Measurements from ENCODE around the gene NCKAP5.

- TF ChIP-seq, protein P1, sequence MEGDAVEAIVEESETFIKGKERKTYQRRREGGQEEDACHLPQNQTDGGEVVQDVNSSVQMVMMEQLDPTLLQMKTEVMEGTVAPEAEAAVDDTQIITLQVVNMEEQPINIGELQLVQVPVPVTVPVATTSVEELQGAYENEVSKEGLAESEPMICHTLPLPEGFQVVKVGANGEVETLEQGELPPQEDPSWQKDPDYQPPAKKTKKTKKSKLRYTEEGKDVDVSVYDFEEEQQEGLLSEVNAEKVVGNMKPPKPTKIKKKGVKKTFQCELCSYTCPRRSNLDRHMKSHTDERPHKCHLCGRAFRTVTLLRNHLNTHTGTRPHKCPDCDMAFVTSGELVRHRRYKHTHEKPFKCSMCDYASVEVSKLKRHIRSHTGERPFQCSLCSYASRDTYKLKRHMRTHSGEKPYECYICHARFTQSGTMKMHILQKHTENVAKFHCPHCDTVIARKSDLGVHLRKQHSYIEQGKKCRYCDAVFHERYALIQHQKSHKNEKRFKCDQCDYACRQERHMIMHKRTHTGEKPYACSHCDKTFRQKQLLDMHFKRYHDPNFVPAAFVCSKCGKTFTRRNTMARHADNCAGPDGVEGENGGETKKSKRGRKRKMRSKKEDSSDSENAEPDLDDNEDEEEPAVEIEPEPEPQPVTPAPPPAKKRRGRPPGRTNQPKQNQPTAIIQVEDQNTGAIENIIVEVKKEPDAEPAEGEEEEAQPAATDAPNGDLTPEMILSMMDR (IDR thresholded peaks at IDR 0.05; ENCODE audit: low read length), result no peak
- no peak for TF ChIP-seq EZH2 (IDR thresholded peaks at IDR 0.05; ENCODE audit: borderline replicate concordance, low read length)
Observed at GRCh38 chr2:133241224-133241571, 327.1 kb downstream of the NCKAP5 start.
